ENCODE results near the gene YEATS2.

GRCh38 chr3:183698756-183699155, 1.2 kb downstream of the YEATS2 start:
- TF ChIP-seq CTCF (conservative IDR thresholded peaks at IDR 0.05; ENCODE audit: low read length) (no peak), EZH2phosphoT487 (IDR thresholded peaks at IDR 0.05; ENCODE audit: borderline replicate concordance) (no peak)

Measured in Loucy (cell line).